IMR-90 (cell line): ENCODE measurements around the gene RPS6KA5. TPM values are rescaled to one million over a fixed set of nuclear protein-coding genes. Genes with fewer than 3 reads are reported as not detected.

ENCODE experiments used
- ATAC-seq: fragments of 200-7000 bp; cut with Tn5 transposase; 2 replicates; pipeline ENCODE4 v1.9.1; 2020; ENCODE audit warnings: low read depth, mild to moderate bottlenecking, moderate library complexity
- BruUV-seq: library from RNA; stranded (reverse); fragments of 400-500 nt; replicated peaks from 2 replicates; lab custom pipeline; 2021; lab: Mats Ljungman, UMichigan
- CTCF ChIA-PET: fragments of 300-600 bp; formaldehyde crosslinking; extraction: SDS; loops from one replicate; lab custom pipeline; 2021; ENCODE audit warnings: antibody characterized with exemption; lab: Yijun Ruan, JAX
- POLR2A ChIA-PET: fragments of 300-600 bp; sonication (Branson Sonifier 250); formaldehyde crosslinking; loops from one replicate; lab custom pipeline; 2022; ENCODE audit warnings: antibody characterized with exemption; ENCODE audit not compliant: unreplicated experiment; lab: Charles Lee
- DNase-seq: peaks from one replicate; pipeline ENCODE4 v3.0.0; 2013
- H2AFZ ChIP-seq: replicated peaks from 2 replicates; pipeline ENCODE3; 2013; ENCODE audit warnings: low read length, mild to moderate bottlenecking; ENCODE audit not compliant: poor library complexity
- H2AK5ac ChIP-seq: 2 replicates; pipeline ENCODE4 v1.6.1; 2013; ENCODE audit warnings: low read depth, low read length, inconsistent platforms
- H2AK9ac ChIP-seq: replicated peaks from 2 replicates; pipeline ENCODE3; 2013; ENCODE audit warnings: mild to moderate bottlenecking, low read depth, low read length, moderate library complexity; ENCODE audit not compliant: poor library complexity
- H2BK120ac ChIP-seq: 2 replicates; pipeline ENCODE4 v1.6.1; 2013; ENCODE audit warnings: low read depth, low read length, inconsistent platforms
- H2BK15ac ChIP-seq: 3 replicates; pipeline ENCODE4 v1.6.1; 2013; ENCODE audit warnings: low read depth, low read length, inconsistent platforms
- H2BK20ac ChIP-seq: 2 replicates; pipeline ENCODE4 v1.6.1; 2013; ENCODE audit warnings: low read depth, mild to moderate bottlenecking, inconsistent platforms, low read length, moderate library complexity
- H2BK5ac ChIP-seq: 2 replicates; pipeline ENCODE4 v1.6.1; 2013; ENCODE audit warnings: mild to moderate bottlenecking, low read depth, low read length, inconsistent platforms; ENCODE audit not compliant: poor library complexity, severe bottlenecking
- H3K14ac ChIP-seq: replicated peaks from 2 replicates; pipeline ENCODE4 v1.6.1; 2013; ENCODE audit warnings: low read depth, low read length, inconsistent platforms
- H3K18ac ChIP-seq: 2 replicates; pipeline ENCODE4 v1.6.1; 2013; ENCODE audit warnings: low read depth, low read length, control low read depth
- H3K23ac ChIP-seq: 2 replicates; pipeline ENCODE4 v1.6.1; 2013; ENCODE audit warnings: low read depth, low read length, inconsistent platforms
- H3K27ac ChIP-seq: 2 replicates; pipeline ENCODE4 v1.5.1; 2013; ENCODE audit warnings: mild to moderate bottlenecking, control low read depth, low read length; ENCODE audit not compliant: insufficient read depth
- H3K27me3 ChIP-seq: 2 replicates; pipeline ENCODE4 v1.6.1; 2013; ENCODE audit warnings: low read length; ENCODE audit not compliant: control insufficient read depth, insufficient read depth
- H3K36me3 ChIP-seq: 2 replicates; pipeline ENCODE4 v1.6.1; 2013; ENCODE audit warnings: low read length, mixed read lengths; ENCODE audit not compliant: control insufficient read depth, insufficient read depth
- H3K4ac ChIP-seq: 2 replicates; pipeline ENCODE4 v1.6.1; 2013; ENCODE audit warnings: low read depth, low read length, inconsistent platforms
- H3K4me1 ChIP-seq: 2 replicates; pipeline ENCODE4 v1.6.1; 2013; ENCODE audit warnings: low read length, mixed read lengths; ENCODE audit not compliant: control insufficient read depth, insufficient read depth
- H3K4me2 ChIP-seq: 2 replicates; pipeline ENCODE4 v1.6.1; 2013; ENCODE audit warnings: low read depth, mild to moderate bottlenecking, control low read depth, low read length, moderate library complexity
- H3K4me3 ChIP-seq: 2 replicates; pipeline ENCODE4 v1.5.1; 2013; ENCODE audit warnings: low read depth, mild to moderate bottlenecking, control low read depth, low read length, moderate library complexity; ENCODE audit not compliant: insufficient read depth
- H3K56ac ChIP-seq: 2 replicates; pipeline ENCODE4 v1.6.1; 2013; ENCODE audit warnings: low read length, inconsistent platforms; ENCODE audit not compliant: insufficient read depth; ENCODE audit errors: extremely low read depth
- H3K79me1 ChIP-seq, 2 experiments: 2 replicates each; pipeline ENCODE4 v1.6.1; 2013; ENCODE audit warnings: low read length in 2 of 2, inconsistent platforms in 1 of 2, low read depth in 1 of 2
- H3K9ac ChIP-seq: 2 replicates; pipeline ENCODE4 v1.6.1; 2013; ENCODE audit warnings: low read depth, low read length, control low read depth
- H3K9me1 ChIP-seq: 2 replicates; pipeline ENCODE4 v1.6.1; 2013; ENCODE audit warnings: low read length, inconsistent platforms; ENCODE audit not compliant: insufficient read depth
- H3K9me3 ChIP-seq: 2 replicates; pipeline ENCODE4 v1.6.1; 2013; ENCODE audit warnings: low read length; ENCODE audit not compliant: control insufficient read depth, insufficient read depth
- H4K20me1 ChIP-seq: 2 replicates; pipeline ENCODE4 v1.6.1; 2013; ENCODE audit warnings: low read length, inconsistent platforms; ENCODE audit not compliant: insufficient read depth
- H4K5ac ChIP-seq: 2 replicates; pipeline ENCODE4 v1.6.1; 2013; ENCODE audit warnings: mild to moderate bottlenecking, low read depth, low read length, control low read depth
- H4K8ac ChIP-seq, 2 experiments: 2 replicates each; pipeline ENCODE4 v1.6.1; 2013; ENCODE audit warnings: low read depth in 2 of 2, low read length in 2 of 2, control low read depth in 1 of 2, inconsistent platforms in 1 of 2
- H4K91ac ChIP-seq: 2 replicates; pipeline ENCODE4 v1.6.1; 2013; ENCODE audit warnings: low read depth, low read length, inconsistent platforms; ENCODE audit not compliant: insufficient read depth
- FOS ChIP-seq: fragments of 150-350 bp; IDR thresholded peaks from 2 replicates; pipeline ENCODE4 v1.6.1; 2016; ENCODE audit warnings: low read depth, low read length
- MAZ ChIP-seq: IDR thresholded peaks from 2 replicates; pipeline ENCODE4 v1.6.1; 2012; ENCODE audit warnings: low read depth, mild to moderate bottlenecking, low read length, improper control_type of control experiment, moderate library complexity, borderline replicate concordance
- RFX5 ChIP-seq: IDR thresholded peaks from 2 replicates; pipeline ENCODE4 v1.8.0; 2012; ENCODE audit warnings: low read depth, mild to moderate bottlenecking, low read length, moderate library complexity
- WGBS, 2 experiments: methylation state at CpG; one replicate each; pipeline versions ENCODE4 v1.1.5 to v1.1.7; 2013; ENCODE audit warnings: missing lambda C conversion rate in 2 of 2; ENCODE audit not compliant: insufficient read length in 1 of 2; ENCODE audit errors: extremely low coverage in 2 of 2; 5-methylcytosine and 5-hydroxymethylcytosine counted together
- dilution Hi-C: fragments of 300-500 bp; cut with HindIII; formaldehyde crosslinking; loops from one replicate; pipeline ENCODE4 v1.14.3; 2018; ENCODE audit warnings: low sequenced_read_pairs; ENCODE audit not compliant: unreplicated experiment
- in situ Hi-C: fragments of 300-500 bp; cut with MboI; formaldehyde crosslinking; loops from 3 replicates; pipeline ENCODE4 v1.14.3; 2019; ENCODE audit warnings: low sequenced_read_pairs, inconsistent platforms, mixed read lengths
- intact Hi-C: fragments of 100-400 bp; cut with micrococcal nuclease; formaldehyde crosslinking; loops from 2 replicates; pipeline ENCODE4 v1.10.0; 2022
- polyA plus RNA-seq, 3 experiments: library from polyadenylated mRNA; depleted of rRNA; stranded (reverse); fragments of >200 nt; gene quantifications; 2 replicates each; pipeline ENCODE4 v1.2.3, GENCODE V29; 2012; ENCODE audit warnings: low replicate concordance in 1 of 3
- total RNA-seq: library from RNA; depleted of rRNA; stranded (reverse); fragments of >200 nt; gene quantifications from 2 replicates; pipeline ENCODE4 v1.2.3, GENCODE V29; 2012

RPS6KA5 gene
- total and polyA plus RNA-seq, 2 of the 4 experiments (the other 2 are of a cell fraction) = 0.36 TPM

GRCh38 chr14:91009501-91010152 is 50.8 kb downstream of the RPS6KA5 start:
- Histone ChIP-seq H2BK120ac (no peak overlapping the region), H2BK15ac (no peak overlapping the region), H3K9ac (no peak overlapping the region), H3K14ac (no peak overlapping the region), H3K36me3 (no peaks in the 10 kb centered on the region), H4K20me1 (no peaks in the 10 kb centered on the region), H2AK9ac (no peak overlapping the region), H2AFZ (no peak overlapping the region), H3K4me2 (no peak overlapping the region), H4K91ac (no peak overlapping the region), H2BK5ac (no peak overlapping the region), H3K56ac (no peak overlapping the region), H3K9me1 (no peaks in the 10 kb centered on the region), H3K4me1 (no peaks in the 10 kb centered on the region), H3K23ac (no peak overlapping the region), H3K27me3 (no peaks in the 10 kb centered on the region), H2AK5ac (no peak overlapping the region), H4K8ac (no peak overlapping the region), H4K5ac (no peak overlapping the region), H3K27ac (no peak overlapping the region), H3K79me1 (no peaks in the 10 kb centered on the region), H3K9me3 (no peaks in the 10 kb centered on the region), H2BK20ac (no peak overlapping the region), H3K4me3 (no peak overlapping the region), H3K4ac (no peak overlapping the region), H3K18ac (no peak overlapping the region)
- intact Hi-C loops = no loop called here
- in situ Hi-C loops = no loop called here
- ChIA-PET POLR2A (no interaction called here), CTCF (no interaction called here)
- no peak for ATAC-seq
- dilution Hi-C loops = no loop called here
- no peak for DNase-seq
- no CpG with 5 or more reads among the region's 3 CpGs for WGBS, 2 experiments
- TF ChIP-seq MAZ = no peak
- TF ChIP-seq RFX5 = no peak
- TF ChIP-seq FOS = no peak
- no TSS peak for BruUV-seq
